ENCODE results near the gene AK5. TPM values are rescaled to one million over a fixed set of nuclear protein-coding genes. Genes with fewer than 3 reads are reported as not detected.

AK5 gene
- total RNA-seq, 1 donor from 2014 or later: 27.8 TPM

GRCh38 chr1:77543822-77544448 lies 262.1 kb downstream of the AK5 start:
- DNase-seq: no peak

- no peak for DNase-seq
These were observed 263.0 kb downstream of the AK5 start for GRCh38 chr1:77544845-77545244.

DNA sequence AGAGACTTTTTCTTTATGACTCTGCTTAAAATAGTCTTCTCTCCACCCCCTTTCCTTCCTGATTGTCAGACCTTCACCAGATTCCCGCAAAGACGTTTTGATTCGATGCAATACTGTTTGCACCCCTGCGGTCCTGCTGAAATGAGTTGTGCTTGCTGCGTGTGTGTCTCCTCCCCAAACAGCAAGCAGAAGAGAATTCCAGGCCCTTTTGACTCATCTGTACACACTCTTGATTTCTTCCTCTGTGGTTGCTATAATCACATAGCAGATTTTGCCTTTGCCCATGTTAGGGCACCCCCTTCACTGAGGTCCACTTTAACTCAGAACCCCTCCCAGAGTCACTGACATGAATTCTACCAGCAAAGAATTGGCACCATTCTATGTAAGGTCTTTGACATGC lies 264.2 kb downstream of the AK5 start:
- no peak for DNase-seq

- DNase-seq: no peak
These were observed 265.1 kb downstream of the AK5 start for GRCh38 chr1:77546890-77547289.

DNA sequence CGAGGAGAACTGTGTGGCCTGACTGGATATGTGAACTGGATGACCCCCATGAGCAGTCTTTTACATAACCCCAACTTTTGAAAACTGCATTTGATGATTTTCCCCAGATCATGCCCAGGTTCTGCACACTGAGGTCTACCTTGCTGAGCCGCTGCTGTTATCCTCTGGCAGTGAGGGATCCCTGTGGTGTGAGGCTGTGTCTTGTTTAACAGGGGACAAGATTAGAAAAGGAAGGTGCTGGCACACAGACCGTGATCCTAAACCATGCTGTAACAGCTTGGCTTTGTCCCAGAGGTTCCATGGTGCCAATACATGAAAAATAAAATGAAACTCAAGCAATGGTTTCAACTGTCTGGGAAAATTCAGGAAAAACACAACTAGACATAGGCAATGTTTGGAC lies 266.5 kb downstream of the AK5 start:
- DNase-seq: no peak

- DNase-seq: no peak
These were observed 268.3 kb downstream of the AK5 start for GRCh38 chr1:77550135-77550534.

DNA sequence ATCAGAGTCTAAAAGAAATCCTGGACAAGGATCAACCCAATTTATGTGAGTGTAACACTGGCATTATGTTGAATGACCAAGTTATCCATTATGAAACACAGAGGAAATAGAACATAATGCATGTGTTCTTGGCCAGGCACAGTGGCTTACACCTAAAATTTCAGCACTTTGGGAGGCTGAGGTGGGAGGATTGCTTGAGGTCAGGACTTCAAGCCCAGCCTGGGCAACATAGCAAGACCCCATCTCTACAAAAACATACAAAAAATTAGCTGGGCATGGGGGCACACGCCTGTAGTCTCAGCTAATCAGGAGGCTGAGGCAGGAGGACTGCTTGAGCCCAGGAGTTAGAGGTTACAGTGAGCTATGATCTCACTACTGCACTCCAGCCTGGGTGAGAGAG lies 270.8 kb downstream of the AK5 start:
- DNase-seq: no peak

DNA sequence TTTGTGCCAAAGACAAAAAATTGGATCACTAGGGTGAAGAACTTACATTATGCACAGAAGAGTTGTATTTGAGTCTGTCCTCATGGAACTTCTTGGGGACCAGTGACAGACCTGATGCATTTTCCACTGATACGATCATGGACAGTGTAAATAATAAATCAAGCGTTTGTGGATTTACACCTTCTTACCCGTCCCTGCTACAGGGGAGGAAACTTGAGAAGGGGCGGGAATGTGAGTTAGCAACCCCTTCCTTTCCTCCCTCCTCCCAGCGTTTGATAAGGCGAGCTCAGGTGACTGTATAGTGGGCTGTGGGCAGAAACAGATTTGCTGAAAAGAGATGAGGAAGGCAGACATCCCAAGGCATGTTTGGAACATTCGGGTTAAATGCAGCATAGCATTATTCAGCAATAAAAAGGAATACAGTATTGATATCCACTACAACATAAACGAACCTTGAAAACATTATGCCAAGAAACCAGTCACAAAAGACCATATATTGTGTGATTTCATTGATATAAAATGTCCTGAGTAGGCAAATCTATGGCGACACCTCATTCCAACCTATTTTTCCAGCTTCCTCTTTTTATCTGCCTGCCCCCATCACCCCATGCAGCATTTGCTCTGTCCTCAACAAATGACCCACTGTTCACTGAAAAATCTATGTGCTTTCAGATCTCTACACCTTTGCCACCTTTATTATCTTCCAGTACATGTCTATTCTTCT lies 271.9 kb downstream of the AK5 start:
- DNase-seq: no peak

- no peak for DNase-seq
These were observed 274.2 kb downstream of the AK5 start for GRCh38 chr1:77556045-77556444.

GRCh38 chr1:77557053-77557452 lies 275.2 kb downstream of the AK5 start:
- DNase-seq: no peak

DNA sequence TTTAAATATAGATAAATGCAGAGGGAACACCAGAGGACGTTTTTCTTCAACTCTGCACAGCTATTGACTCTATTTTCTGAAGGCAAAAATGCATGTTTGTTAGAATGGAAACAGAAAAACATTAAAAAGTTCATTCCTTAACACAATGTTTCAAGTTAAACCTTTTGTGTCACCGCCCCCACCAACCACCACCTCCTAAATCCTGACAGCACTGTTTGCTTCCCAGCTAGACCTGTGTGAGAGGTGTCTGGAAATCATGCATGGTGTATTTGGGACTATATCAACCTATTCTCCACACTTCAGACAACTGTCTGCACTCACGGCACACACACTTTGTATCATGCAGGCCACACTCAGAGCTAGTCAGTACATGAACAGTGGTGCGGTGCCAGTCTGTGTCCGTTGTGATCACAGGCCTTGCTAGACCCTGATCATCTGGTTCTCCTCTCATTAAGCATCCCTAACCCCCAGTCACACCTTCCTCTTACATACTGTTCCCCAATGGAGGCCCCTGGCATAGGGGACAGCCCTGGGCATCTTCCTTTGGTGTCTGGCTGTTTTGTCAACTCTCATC lies 276.9 kb downstream of the AK5 start:
- no peak for DNase-seq

DNA sequence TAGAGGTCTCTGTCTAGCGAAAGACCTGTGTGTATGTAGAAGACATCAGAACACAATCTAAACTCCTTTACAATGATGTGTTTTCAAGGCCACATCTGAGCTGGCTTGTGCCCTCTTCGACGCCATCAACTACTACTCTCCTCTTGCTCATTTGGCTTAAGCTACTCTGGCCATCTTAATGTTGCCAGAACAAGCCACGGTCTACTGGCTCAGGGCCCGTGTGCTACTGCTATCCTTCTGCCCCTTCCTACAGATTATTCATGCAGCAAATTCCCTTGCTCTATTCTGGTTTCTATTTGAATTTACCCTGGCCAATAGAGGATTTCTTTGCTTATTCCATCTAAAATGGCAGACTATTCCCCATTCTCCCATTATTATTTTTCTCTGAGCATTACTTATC lies 278.9 kb downstream of the AK5 start:
- DNase-seq: no peak

DNA sequence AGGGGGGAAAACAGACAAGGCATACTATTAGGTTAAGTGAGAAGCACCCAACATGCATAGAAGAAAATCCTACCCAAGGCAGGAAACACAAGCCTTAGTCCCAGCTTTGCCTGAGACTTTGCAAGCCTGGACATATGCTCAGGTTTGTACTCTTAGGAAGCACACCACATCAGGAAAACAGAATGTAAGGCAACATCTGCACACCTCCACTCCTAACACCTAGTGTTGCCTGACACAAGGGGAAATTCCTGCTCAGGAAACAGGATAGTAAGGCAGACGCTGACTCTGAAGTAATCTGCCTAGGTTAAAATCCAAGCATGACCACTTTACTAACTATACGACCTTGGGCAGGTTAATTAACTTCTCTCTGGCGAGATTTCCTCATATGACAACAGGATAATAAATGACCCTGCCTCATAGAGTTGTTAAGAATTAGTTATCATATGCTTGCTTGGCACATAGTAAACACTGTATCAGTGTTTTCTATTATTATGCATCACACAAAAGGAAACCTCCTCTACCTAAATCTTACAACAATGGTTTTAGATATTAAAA lies 280.9 kb downstream of the AK5 start:
- DNase-seq: no peak

DNA sequence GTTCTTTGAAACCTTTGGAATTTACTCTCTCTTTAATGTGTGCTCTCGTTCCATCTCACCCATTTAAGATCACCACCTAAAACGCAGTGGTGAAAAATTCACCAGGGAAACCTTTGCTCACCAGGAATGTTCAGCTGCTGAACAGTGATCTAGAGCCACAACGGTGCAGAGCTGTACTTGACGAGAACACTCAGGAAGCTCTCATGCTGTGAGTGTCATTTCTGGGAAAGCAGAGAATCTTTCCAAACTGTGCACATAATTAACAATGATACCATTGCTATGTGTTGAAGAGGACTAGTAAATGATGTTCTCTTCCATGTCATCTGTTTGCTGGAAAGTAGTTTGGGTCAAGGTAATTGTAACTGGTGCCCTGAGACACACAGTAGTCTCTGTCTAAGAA lies 283.5 kb downstream of the AK5 start:
- no peak for DNase-seq

GRCh38 chr1:77571642-77572041 lies 289.8 kb downstream of the AK5 start:
- no peak for DNase-seq

- no peak for DNase-seq
These were observed 297.7 kb downstream of the AK5 start for GRCh38 chr1:77579547-77579946.

- DNase-seq: no peak
These were observed 301.1 kb downstream of the AK5 start for GRCh38 chr1:77582905-77583304.

DNA sequence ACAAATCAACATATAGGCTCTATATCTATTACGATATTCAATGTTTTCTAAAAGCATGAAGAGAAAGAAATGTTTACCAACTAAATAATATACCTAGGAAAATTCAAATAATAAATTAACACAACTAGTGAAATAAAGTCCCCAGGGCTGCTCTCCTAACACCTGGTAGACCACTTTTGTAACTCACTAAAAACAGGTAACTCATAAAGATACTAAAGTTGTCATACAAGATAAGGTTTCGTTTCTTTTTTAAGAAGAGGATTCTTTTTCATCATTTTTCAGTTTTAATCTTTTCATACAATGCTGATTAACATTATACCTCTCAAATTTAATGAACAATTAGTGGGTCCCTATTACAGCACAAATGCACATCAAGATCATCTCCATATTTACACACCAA lies 301.7 kb downstream of the AK5 start:
- no peak for DNase-seq

DNA sequence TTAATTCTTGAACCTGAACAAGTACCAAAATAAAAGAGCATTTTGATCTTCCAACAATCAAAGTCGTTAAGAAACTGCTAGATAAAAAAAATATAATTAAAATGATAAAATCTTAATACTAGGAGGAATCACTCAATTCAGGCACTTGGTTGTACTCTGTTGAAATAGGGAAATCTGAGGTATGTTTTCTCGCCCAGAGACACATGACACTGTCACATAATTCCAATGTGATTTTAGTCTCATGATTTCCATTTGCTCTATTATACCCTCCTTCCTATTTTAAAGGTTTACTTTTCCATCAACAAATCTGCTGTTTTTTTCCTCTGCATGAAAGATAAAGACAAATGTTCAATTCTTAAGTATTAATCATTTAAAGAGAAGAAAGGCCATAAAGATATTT lies 303.1 kb downstream of the AK5 start:
- no peak for DNase-seq

GRCh38 chr1:77585610-77586314 lies 303.9 kb downstream of the AK5 start:
- DNase-seq: no peak

- no peak for DNase-seq
These were observed 307.4 kb downstream of the AK5 start for GRCh38 chr1:77589231-77589630.

DNA sequence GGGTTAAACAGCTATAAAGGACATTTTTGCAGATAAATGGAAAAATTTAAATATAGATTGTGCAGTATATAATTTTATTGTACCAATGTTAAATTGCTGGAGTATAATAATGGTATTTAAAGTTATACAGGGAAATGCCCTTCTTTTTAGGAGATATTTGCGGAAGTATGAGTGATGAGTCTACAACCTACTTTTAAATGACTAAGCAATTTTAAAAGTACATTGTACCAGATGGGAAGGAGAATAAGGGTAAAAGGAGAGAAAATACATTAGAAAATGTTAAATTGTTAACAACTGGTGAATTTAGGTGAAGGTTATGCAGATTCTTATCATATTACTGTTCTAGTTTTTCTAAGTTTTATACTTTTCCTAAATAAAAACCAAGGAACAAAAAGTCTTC lies 308.8 kb downstream of the AK5 start:
- no peak for DNase-seq

GRCh38 chr1:77592906-77593305 lies 311.1 kb downstream of the AK5 start:
- no peak for DNase-seq
